GM23338 (cell line): ENCODE results near the gene FEN1.

ENCODE experiments used
- CREB1 ChIP-seq: fragments of 250-450 bp; sonication (Bioruptor Pico); IDR thresholded peaks from 2 replicates; pipeline ENCODE4 v1.5.0; 2020; ENCODE audit warnings: low read depth, mild to moderate bottlenecking, moderate library complexity
- ETS1 ChIP-seq: IDR thresholded peaks from 2 replicates; pipeline ENCODE4 v1.6.1; 2016; ENCODE audit warnings: antibody characterized with exemption
- EZH2 ChIP-seq: fragments of 200-600 bp; sonication (generic); IDR thresholded peaks from one replicate; pipeline ENCODE4 v1.8.0; 2017; ENCODE audit warnings: antibody characterized with exemption, mild to moderate bottlenecking, low read depth; ENCODE audit not compliant: unreplicated experiment
- EZH2phosphoT487 ChIP-seq: fragments of 200-600 bp; sonication (generic); IDR thresholded peaks from one replicate; pipeline ENCODE4 v1.8.1; 2018; ENCODE audit warnings: antibody characterized with exemption; ENCODE audit not compliant: unreplicated experiment
- JUNB ChIP-seq: IDR thresholded peaks from one replicate; pipeline ENCODE4 v1.6.1; 2016; ENCODE audit warnings: antibody characterized with exemption; ENCODE audit not compliant: unreplicated experiment
- NANOG ChIP-seq: IDR thresholded peaks from 2 replicates; pipeline ENCODE4 v1.6.1; 2016; ENCODE audit warnings: antibody characterized with exemption, borderline replicate concordance
- POLR2AphosphoS5 ChIP-seq: IDR thresholded peaks from 2 replicates; pipeline ENCODE4 v1.6.1; 2016; ENCODE audit warnings: antibody characterized with exemption, low read depth
- STAT1 ChIP-seq: IDR thresholded peaks from one replicate; pipeline ENCODE4 v1.6.1; 2016; ENCODE audit warnings: antibody characterized with exemption; ENCODE audit not compliant: unreplicated experiment
- ZNF114 ChIP-seq: fragments of 250-450 bp; sonication (Bioruptor Pico); IDR thresholded peaks from 2 replicates; pipeline ENCODE4 v1.5.0; 2020; ENCODE audit warnings: mild to moderate bottlenecking, moderate library complexity
- TF ChIP-seq, protein P1 (sequence below): IDR thresholded peaks from one replicate; pipeline ENCODE4 v1.6.1; 2018; ENCODE audit warnings: antibody characterized with exemption; ENCODE audit not compliant: unreplicated experiment
- TF ChIP-seq, protein P2 (sequence below), 2 experiments: fragments of 200-600 bp in 1 of 2; sonication (generic) in 1 of 2; conservative IDR thresholded peaks; 2 replicates each; pipeline versions ENCODE4 v1.5.1 to v1.6.1; 2016 to 2017; ENCODE audit warnings: antibody characterized with exemption in 2 of 2, low read depth in 2 of 2, mild to moderate bottlenecking in 2 of 2, moderate library complexity in 1 of 2

- TF ChIP-seq, protein P1, sequence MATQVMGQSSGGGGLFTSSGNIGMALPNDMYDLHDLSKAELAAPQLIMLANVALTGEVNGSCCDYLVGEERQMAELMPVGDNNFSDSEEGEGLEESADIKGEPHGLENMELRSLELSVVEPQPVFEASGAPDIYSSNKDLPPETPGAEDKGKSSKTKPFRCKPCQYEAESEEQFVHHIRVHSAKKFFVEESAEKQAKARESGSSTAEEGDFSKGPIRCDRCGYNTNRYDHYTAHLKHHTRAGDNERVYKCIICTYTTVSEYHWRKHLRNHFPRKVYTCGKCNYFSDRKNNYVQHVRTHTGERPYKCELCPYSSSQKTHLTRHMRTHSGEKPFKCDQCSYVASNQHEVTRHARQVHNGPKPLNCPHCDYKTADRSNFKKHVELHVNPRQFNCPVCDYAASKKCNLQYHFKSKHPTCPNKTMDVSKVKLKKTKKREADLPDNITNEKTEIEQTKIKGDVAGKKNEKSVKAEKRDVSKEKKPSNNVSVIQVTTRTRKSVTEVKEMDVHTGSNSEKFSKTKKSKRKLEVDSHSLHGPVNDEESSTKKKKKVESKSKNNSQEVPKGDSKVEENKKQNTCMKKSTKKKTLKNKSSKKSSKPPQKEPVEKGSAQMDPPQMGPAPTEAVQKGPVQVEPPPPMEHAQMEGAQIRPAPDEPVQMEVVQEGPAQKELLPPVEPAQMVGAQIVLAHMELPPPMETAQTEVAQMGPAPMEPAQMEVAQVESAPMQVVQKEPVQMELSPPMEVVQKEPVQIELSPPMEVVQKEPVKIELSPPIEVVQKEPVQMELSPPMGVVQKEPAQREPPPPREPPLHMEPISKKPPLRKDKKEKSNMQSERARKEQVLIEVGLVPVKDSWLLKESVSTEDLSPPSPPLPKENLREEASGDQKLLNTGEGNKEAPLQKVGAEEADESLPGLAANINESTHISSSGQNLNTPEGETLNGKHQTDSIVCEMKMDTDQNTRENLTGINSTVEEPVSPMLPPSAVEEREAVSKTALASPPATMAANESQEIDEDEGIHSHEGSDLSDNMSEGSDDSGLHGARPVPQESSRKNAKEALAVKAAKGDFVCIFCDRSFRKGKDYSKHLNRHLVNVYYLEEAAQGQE = no peak
- no peak for TF ChIP-seq CREB1
- TF ChIP-seq, protein P2, sequence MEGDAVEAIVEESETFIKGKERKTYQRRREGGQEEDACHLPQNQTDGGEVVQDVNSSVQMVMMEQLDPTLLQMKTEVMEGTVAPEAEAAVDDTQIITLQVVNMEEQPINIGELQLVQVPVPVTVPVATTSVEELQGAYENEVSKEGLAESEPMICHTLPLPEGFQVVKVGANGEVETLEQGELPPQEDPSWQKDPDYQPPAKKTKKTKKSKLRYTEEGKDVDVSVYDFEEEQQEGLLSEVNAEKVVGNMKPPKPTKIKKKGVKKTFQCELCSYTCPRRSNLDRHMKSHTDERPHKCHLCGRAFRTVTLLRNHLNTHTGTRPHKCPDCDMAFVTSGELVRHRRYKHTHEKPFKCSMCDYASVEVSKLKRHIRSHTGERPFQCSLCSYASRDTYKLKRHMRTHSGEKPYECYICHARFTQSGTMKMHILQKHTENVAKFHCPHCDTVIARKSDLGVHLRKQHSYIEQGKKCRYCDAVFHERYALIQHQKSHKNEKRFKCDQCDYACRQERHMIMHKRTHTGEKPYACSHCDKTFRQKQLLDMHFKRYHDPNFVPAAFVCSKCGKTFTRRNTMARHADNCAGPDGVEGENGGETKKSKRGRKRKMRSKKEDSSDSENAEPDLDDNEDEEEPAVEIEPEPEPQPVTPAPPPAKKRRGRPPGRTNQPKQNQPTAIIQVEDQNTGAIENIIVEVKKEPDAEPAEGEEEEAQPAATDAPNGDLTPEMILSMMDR (conservative IDR thresholded peaks at IDR 0.05; ENCODE audit: low read depth in 2 of 2) = no peak
- no peak for TF ChIP-seq EZH2phosphoT487
- no peak for TF ChIP-seq EZH2
- TF ChIP-seq POLR2AphosphoS5 = no peak
- TF ChIP-seq JUNB = no peak
- no peak for TF ChIP-seq STAT1
- TF ChIP-seq NANOG = no peak
- no peak for TF ChIP-seq ETS1
- no peak for TF ChIP-seq ZNF114 (CRISPR knock-in tag)
Measured at GRCh38 chr11:61780581-61781162, 12.0 kb upstream of the FEN1 start.
